IgD-negative memory B cell (primary cell): ENCODE results near the gene NCEH1. TPM values are rescaled to one million over a fixed set of nuclear protein-coding genes. Genes with fewer than 3 reads are reported as not detected.
"Not testable (repeated sequence)": the region's sequence is repeated elsewhere in the genome, so short reads cannot be mapped to it uniquely, and the experiment has no call there.

Experiments used
- H3K27ac Mint-ChIP-seq, 3 donors: one replicate each; pipeline ENCODE4 v1.8.0; 2020 to 2022; ENCODE audit warnings: mild to moderate bottlenecking in 3 of 3, mixed read lengths in 3 of 3, moderate library complexity in 1 of 3
- H3K27me3 Mint-ChIP-seq: one replicate; pipeline ENCODE4 v1.8.0; 2021; ENCODE audit warnings: mixed read lengths
- H3K36me3 Mint-ChIP-seq: one replicate; pipeline ENCODE4 v1.8.0; 2020; ENCODE audit warnings: mild to moderate bottlenecking, mixed read lengths
- H3K4me1 Mint-ChIP-seq, 3 donors: one replicate each; pipeline ENCODE4 v1.8.0; 2020 to 2022; ENCODE audit warnings: mixed read lengths in 3 of 3, mild to moderate bottlenecking in 1 of 3
- H3K4me3 Mint-ChIP-seq, 4 donors: one replicate each; pipeline ENCODE4 v1.8.0; 2020 to 2022; ENCODE audit warnings: mild to moderate bottlenecking in 4 of 4, mixed read lengths in 4 of 4, moderate library complexity in 3 of 4
- H3K9me3 Mint-ChIP-seq, 3 donors: one replicate each; pipeline ENCODE4 v1.8.0; 2020 to 2021; ENCODE audit warnings: mixed read lengths in 3 of 3, mild to moderate bottlenecking in 1 of 3
- polyA plus RNA-seq: library from polyadenylated mRNA; unstranded; fragments of 300-500 nt; fragmentation: Illumina TruSeq; gene quantifications from one replicate; pipeline ENCODE4 v1.2.3, GENCODE V29; 2021

NCEH1 gene
- polyA plus RNA-seq, 1 donor from 2014 or later = 4.5 TPM

DNA sequence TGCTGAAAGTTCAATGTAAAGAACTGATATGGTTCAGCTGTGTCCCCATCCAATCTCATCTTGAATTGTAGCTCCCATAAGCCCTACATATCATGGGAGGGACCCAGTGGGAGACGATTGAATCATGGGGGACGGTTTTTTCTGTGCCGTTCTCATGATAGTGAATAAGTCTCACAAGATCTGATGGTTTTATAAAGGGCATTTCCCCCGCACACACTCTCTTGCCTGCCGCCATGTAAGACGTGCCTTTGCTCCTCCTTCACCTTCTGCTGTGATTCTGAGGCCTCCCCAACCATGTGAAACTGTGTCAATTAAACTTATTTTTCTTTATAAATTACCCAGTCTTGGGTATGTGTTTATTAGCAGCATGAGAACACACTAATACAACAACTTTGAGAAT, 101.1 kb downstream of the NCEH1 start:
- Mint-ChIP-seq H3K4me1 (no peaks in the 10 kb centered on the region), H3K36me3 (no peaks in the 10 kb centered on the region), H3K4me3 (no peak overlapping the region), H3K27me3 (no peaks in the 10 kb centered on the region), H3K9me3 (peaks cover 0 to 5% (median 4%) of the 10 kb centered on the region in 3 donors), H3K27ac (no peak overlapping the region)

DNA sequence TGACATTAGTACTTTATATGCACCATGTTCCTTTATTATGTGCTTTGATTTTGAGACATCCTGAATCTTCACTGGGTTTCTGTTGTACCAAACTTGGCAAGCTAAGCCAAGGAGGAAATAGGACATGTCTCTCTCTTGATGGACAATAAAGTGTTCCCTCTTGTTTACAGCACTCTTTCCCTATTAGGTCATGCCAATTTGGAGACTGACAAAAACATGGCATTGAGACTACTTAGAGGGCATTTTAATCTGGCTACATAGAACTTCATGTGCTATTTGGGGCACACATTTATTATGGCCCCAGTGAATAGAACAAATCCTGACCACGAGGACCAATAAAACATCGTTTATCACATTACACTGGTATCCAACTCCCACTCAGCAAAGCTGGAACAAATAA, 102.3 kb downstream of the NCEH1 start:
- no peak overlapping the region for H3K27ac Mint-ChIP-seq
- H3K9me3 Mint-ChIP-seq = peaks cover 0 to 5% (median 4%) of the 10 kb centered on the region in 3 donors
- H3K4me3 Mint-ChIP-seq = no peak overlapping the region
- H3K27me3 Mint-ChIP-seq = no peaks in the 10 kb centered on the region
- no peaks in the 10 kb centered on the region for H3K4me1 Mint-ChIP-seq
- H3K36me3 Mint-ChIP-seq = no peaks in the 10 kb centered on the region

DNA sequence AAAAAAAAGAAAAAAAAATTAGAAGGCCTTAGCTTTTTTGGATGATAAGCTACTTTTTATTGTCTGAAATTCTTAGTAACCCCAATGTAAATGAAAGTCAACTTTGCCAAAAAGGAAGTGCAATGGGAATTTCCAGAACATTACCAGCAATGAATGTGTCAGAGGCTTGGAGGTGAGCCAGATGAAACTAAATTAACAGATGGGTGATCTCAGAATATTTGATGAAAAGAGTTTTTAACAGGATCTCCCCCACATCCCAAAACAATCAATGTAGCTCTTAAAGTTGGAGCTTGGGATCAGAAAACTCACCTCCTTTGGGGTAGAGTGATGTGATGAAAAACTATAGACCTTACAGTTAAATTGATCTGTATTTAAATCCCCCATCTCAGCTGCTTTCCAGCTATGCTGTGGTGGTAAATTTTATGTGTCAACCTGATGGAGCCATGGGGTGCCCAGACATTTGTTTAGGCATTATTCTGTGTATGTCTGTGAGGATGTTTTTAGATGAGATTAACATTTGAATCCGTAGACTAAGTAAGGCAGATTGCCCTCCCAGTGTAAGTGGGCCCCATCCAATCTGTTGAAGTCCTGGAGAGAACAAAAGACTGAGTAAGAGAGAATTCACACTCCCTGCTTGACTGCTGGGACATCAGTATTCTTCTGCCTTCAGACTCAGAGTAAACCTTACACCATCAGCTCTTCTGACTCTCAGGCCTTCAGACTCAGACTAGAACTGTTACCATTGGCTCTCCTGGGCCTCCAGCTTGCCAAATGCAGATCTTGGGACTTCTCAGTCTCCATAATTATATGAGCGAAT, 103.4 kb downstream of the NCEH1 start:
- Mint-ChIP-seq H3K4me1 (no peaks in the 10 kb centered on the region), H3K9me3 (peaks cover 0 to 5% (median 4%) of the 10 kb centered on the region in 3 donors), H3K27me3 (no peaks in the 10 kb centered on the region), H3K4me3 (no peak overlapping the region), H3K27ac (no peak overlapping the region), H3K36me3 (no peaks in the 10 kb centered on the region)

DNA sequence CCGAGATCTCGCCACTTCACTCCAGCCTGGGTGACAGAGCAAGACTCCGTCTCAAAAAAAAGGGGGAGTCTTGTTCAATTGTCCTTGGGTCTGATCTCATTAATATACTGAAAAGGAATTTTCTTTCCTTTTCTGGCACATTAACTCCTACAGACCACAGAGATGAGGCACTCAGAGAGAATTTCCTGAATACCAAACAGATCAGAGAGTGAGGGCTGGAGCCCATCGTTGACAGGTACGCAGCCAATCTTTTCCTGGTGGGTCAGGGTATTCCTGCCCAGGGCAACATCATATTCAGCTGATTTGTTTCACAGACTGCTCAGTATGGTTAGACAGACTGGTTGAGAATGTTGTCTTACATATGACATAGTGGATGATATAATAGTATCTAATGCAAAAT, 104.8 kb downstream of the NCEH1 start:
- H3K27me3 Mint-ChIP-seq = no peaks in the 10 kb centered on the region
- peaks cover 0 to 4% (median 3%) of the 10 kb centered on the region in 3 donors for H3K9me3 Mint-ChIP-seq
- no peaks in the 10 kb centered on the region for H3K4me1 Mint-ChIP-seq
- H3K27ac Mint-ChIP-seq = no peak overlapping the region
- H3K36me3 Mint-ChIP-seq = no peaks in the 10 kb centered on the region
- no peak overlapping the region for H3K4me3 Mint-ChIP-seq

DNA sequence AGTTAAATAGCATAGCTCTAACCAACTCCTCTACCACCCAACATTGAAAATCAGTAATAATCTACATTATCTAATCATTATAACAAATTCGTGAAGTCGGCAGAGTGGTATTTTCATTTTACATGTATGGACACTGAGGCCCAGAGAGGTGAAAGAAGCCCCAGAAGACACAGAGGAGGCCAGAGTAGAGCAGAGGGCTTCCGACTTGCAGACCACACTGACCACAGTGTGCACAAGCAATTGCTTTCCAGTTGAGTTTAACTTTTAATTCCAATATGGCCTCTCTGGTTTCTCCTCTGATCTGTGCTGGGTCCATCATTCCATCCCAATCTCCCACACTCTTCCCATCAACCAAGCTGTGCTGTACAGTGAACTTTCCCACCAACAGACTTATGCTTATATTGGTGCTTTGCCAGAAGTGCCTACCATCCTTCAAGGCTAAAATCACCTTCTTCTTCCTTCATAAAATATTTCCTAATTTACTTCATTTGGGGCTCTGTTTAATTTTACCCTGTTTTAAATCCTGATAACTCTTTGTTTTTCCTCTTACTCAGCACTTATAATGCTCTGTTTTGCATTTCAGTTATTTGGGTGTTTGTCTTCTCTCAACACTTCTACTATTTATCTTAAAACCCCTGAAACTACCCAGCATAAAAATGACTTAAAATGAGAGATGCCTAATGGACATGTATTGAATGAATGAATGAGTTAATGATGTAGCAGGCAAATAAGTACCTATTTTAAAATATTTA, 105.8 kb downstream of the NCEH1 start:
- no peak overlapping the region for H3K4me3 Mint-ChIP-seq
- no peaks in the 10 kb centered on the region for H3K27me3 Mint-ChIP-seq
- H3K9me3 Mint-ChIP-seq = no peaks in the 10 kb centered on the region
- no peak overlapping the region for H3K27ac Mint-ChIP-seq
- no peaks in the 10 kb centered on the region for H3K36me3 Mint-ChIP-seq
- no peaks in the 10 kb centered on the region for H3K4me1 Mint-ChIP-seq

DNA sequence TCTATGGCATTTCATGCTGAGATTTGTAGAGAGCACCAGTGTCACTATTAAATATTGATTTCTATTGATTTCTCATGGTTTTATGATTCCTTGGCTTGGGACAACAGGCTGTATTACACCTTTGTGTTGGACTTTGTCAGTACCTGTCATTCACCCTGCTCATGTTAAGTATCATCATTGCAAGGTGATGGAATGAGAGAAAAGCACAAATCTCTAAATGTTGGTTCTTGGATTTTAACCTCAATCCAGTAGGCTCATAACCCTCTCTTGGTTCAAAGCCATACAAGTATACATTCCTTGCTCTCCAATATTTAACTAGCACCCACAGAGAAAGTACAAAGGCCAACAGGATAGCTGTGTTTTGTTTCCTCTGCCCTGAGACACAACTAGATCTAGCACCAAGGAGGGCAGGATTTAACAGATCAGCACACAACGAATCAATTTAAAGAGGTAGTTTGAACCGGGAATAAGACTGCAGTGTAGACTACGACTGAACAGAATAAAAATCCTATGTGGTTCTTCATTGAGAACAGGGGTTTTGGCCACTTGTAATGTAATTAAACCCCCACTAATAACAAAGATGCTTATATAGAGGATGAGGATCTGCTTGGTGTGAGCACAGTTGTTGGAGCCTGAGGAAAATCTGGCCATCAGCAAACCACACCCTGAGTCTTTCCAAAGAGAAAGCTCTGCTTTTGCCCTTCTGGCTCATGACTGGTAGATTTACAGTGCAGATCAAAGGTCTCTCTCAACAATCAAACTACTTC, 109.6 kb downstream of the NCEH1 start:
- H3K9me3 Mint-ChIP-seq = no peaks in the 10 kb centered on the region
- H3K4me1 Mint-ChIP-seq = peaks cover 0 to under 1% (median 0%) of the 10 kb centered on the region in 3 donors
- H3K4me3 Mint-ChIP-seq = peak overlapping the region in 1 of 4 donors; percentile 33
- H3K36me3 Mint-ChIP-seq = no peaks in the 10 kb centered on the region
- no peak overlapping the region for H3K27ac Mint-ChIP-seq
- H3K27me3 Mint-ChIP-seq = no peaks in the 10 kb centered on the region

DNA sequence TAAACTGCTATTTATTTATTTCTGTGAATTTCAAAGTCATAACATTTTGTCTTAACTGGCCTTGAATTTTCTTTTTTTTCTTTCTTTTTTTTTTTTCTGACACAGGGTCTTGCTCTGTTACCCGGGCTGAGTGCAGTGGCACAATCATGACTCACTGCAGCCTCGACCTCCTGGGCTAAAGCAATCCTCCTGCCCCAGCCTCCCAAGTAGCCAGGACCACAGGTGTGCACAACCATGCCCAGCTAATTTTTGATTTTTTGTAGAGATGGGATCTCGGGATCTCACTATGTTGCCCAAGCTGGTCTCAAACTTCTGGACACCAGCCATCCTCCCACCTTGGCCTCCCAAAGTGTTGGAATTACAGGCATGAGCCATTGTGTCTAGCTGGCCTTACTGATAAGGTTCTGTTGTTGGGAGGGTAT, 110.2 kb downstream of the NCEH1 start:
- Mint-ChIP-seq H3K9me3 (no peaks in the 10 kb centered on the region), H3K4me1 (peaks cover 3 to 5% (median 4%) of the 10 kb centered on the region in 3 donors), H3K36me3 (no peaks in the 10 kb centered on the region), H3K27me3 (no peaks in the 10 kb centered on the region), H3K27ac (no peak overlapping the region), H3K4me3 (no peak overlapping the region)

DNA sequence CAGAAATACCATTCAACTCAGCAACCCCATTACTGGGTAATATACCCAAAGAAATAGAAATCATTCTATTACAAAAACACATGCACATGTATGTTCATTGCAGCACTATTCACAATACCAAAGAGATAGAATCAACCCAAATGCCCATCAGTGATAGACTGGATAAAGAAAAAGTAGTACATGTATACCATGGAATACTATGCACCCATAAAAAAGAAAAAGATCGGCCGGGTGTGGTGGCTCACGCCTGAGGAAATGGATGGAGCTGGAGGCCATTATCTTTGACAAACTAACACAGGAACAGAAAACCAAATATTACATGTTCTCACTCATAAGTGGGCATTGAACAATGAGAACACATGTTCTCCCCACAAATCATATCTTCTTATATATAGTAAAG, 112.0 kb downstream of the NCEH1 start:
- H3K36me3 Mint-ChIP-seq = no peaks in the 10 kb centered on the region
- H3K27ac Mint-ChIP-seq = no peak overlapping the region
- H3K9me3 Mint-ChIP-seq = no peaks in the 10 kb centered on the region
- H3K4me3 Mint-ChIP-seq = no peak overlapping the region
- no peaks in the 10 kb centered on the region for H3K27me3 Mint-ChIP-seq
- peaks cover 9 to 12% (median 10%) of the 10 kb centered on the region in 3 donors for H3K4me1 Mint-ChIP-seq

DNA sequence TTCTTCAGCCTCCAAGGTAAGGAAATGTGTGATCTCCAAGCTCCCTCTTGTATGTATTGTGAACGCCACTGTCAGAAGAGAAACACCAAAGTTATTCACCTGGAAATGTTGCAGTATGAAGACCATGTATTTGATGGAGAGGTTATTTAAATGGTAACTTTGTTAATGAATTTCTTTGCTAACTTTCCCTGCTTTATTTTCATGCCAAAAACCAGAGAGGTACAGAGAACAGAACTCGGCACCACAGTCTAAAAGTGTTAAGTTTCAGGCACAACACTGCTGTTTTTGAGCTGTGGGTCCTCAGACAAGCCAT, 114.5 kb downstream of the NCEH1 start:
- Mint-ChIP-seq H3K36me3 (no peaks in the 10 kb centered on the region), H3K27ac (peak overlapping the region in 1 of 3 donors; percentile 31), H3K4me1 (peaks cover 16 to 24% (median 21%) of the 10 kb centered on the region in 3 donors), H3K4me3 (no peak overlapping the region), H3K9me3 (no peaks in the 10 kb centered on the region), H3K27me3 (no peaks in the 10 kb centered on the region)

DNA sequence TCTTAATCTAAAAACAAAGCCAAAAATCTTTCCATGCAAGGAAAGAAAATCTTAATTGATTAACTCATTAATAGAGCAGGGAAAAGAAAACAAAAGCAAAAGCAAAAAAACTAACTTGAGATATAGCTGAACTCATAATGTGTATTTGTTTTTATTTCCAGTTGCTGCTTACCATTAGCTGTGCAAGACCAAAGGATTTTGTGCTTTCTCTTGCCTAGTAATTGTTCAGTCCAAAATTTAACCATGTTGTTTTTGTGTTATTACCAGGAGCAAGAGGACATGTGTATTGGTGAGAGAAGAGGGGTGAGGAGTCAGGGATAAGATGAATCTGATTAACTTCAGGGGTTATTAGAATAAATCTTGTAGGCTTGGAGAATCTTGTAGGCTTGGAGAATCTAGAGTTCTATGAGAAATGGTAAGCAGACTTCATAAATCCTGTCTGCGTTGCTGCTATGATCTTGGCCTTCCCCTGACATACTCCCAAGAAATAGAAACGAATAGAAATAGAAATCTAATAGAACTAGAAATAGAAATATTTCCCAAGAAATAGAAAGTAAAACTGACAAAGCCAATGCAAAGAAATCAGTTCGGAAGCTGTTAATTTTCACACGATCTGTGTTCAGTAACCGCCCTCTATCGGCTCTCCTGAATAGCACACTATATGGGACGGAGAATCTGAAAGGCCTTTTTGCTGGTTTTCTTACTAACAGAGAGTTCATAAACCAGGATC, 115.0 kb downstream of the NCEH1 start:
- Mint-ChIP-seq H3K4me3 (peak overlapping the region; percentile 33 to 94 (median 86)), H3K4me1 (peaks cover 20 to 28% (median 25%) of the 10 kb centered on the region in 3 donors), H3K9me3 (no peaks in the 10 kb centered on the region), H3K27ac (peak overlapping the region in 2 of 3 donors; percentile 31 to 48), H3K36me3 (no peaks in the 10 kb centered on the region), H3K27me3 (no peaks in the 10 kb centered on the region)

DNA sequence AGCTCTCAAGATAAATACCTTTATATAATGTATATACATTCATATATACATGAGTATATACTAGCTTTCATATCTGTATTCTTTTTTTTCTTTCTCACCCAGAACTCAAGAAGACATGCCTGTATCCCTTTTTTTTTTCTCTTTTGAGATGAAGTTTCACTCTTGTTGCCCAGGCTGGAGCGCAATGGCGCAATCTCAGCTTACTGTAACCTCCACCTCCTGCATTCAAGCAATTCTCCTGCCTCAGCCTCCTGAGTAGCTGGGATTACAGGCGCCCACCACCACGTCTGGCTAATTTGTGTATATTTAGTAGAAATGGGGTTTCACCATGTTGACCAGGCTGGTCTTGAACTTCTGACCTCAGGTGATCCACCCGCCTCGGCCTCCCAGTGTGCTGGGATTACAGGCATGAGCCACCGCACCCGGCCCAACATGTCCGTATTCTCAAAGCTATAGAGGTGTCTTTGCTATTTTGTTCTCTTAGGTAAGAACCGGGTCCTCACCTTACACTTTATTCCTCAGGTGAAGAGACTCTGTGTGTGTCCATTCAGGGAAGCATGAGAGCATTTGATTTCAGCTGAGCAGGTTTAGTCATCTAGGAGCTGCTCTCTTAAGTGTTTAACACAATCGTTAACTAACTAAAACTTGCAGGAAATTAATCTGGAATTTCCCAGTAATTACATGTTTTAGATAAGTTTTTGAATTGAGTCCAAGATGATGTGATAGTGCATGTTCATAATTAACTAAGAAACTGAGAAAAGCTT, 115.8 kb downstream of the NCEH1 start:
- not testable (repeated sequence) for H3K9me3 Mint-ChIP-seq, H3K36me3 Mint-ChIP-seq, H3K27me3 Mint-ChIP-seq
- H3K4me1 Mint-ChIP-seq = peaks cover 21 to 28% (median 25%) of the 10 kb centered on the region in 3 donors
- H3K4me3 Mint-ChIP-seq = peak overlapping the region in 1 of 4 donors; percentile 94
- peak overlapping the region in 1 of 3 donors; percentile 5 for H3K27ac Mint-ChIP-seq

DNA sequence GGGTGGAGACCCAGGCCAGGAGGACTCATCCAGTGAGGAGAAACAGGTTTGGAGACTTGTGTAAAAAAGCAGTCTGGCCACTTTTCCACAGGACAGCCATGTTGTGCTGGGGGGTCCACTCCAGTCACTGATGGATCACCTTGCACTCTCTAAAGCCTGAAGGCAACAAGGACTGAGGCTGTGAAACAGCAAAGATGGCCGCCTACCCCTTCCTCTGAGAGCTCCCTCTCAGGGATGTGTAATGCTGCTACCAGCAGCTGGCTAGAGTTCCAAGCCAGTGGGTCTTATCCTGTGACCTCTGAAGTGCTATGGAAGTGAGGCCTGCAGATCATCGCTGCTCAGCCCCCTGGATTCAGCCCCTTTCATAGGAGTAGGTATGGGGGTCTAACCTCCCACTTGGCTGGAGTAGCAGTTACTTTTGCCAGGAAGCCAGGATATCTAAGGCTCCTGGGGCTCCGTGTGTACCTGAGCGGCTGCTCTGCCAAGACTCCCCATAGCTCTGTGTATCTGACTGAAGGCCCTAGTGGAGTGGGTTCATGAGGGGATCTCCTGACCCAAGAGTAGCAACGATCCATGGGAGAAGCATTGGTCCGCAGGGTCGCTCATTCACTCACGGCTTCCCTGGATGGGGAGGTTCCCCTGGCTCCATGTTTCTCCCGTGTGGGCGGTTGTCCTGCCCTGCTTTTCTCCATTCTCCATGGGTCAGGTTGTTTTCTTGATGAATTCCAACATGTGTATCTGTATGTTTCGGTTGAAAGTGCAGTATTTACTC, 117.8 kb downstream of the NCEH1 start:
- peaks cover 0 to 3% (median 0%) of the 10 kb centered on the region in 3 donors for H3K9me3 Mint-ChIP-seq
- H3K27ac Mint-ChIP-seq = peak overlapping the region in 1 of 3 donors; percentile 55

More for the DNA sequence above, 117.8 kb downstream of the NCEH1 start:
- no peaks in the 10 kb centered on the region for H3K36me3 Mint-ChIP-seq
- no peaks in the 10 kb centered on the region for H3K27me3 Mint-ChIP-seq
- peak overlapping the region in 1 of 4 donors; percentile 39 for H3K4me3 Mint-ChIP-seq
- peaks cover 21 to 28% (median 25%) of the 10 kb centered on the region in 3 donors for H3K4me1 Mint-ChIP-seq
